ENCODE results near the gene KAZN.

Gene KAZN

GRCh38 chr1:14590411-14591180, 7.9 kb upstream of the KAZN start:
- DNase-seq = no peak

GRCh38 chr1:14591600-14591999, 6.9 kb upstream of the KAZN start:
- DNase-seq = no peak

GRCh38 chr1:14592004-14592631, 6.4 kb upstream of the KAZN start:
- no peak for DNase-seq

GRCh38 chr1:14593302-14593701, 5.2 kb upstream of the KAZN start:
- no peak for DNase-seq

- no peak for DNase-seq
Observed at GRCh38 chr1:14594045-14594444, 4.4 kb upstream of the KAZN start.

GRCh38 chr1:14596591-14596990, 1.9 kb upstream of the KAZN start:
- no peak for DNase-seq

- DNase-seq = no peak
Observed at GRCh38 chr1:14597343-14598006, 1.0 kb upstream of the KAZN start.

GRCh38 chr1:14598007-14598497, 433 bp upstream of the KAZN start:
- DNase-seq = no peak

GRCh38 chr1:14599183-14599791, 802 bp downstream of the KAZN start:
- DNase-seq = no peak

GRCh38 chr1:14599800-14600199, 1.3 kb downstream of the KAZN start:
- no peak for DNase-seq

- no peak for DNase-seq
Observed at GRCh38 chr1:14600405-14601112, 2.1 kb downstream of the KAZN start.

- no peak for DNase-seq
Observed at GRCh38 chr1:14602136-14602535, 3.7 kb downstream of the KAZN start.

GRCh38 chr1:14603645-14604044, 5.2 kb downstream of the KAZN start:
- no peak for DNase-seq

GRCh38 chr1:14604414-14604813, 5.9 kb downstream of the KAZN start:
- DNase-seq = no peak

GRCh38 chr1:14605945-14606344, 7.5 kb downstream of the KAZN start:
- DNase-seq = no peak

GRCh38 chr1:14606632-14607031, 8.1 kb downstream of the KAZN start:
- DNase-seq = no peak

- no peak for DNase-seq
Observed at GRCh38 chr1:14607295-14607694, 8.8 kb downstream of the KAZN start.

- DNase-seq = no peak
Observed at GRCh38 chr1:14608308-14608707, 9.8 kb downstream of the KAZN start.

GRCh38 chr1:14610761-14611160, 12.3 kb downstream of the KAZN start:
- DNase-seq = no peak

- DNase-seq = no peak
Observed at GRCh38 chr1:14611792-14612191, 13.3 kb downstream of the KAZN start.

GRCh38 chr1:14612256-14612655, 13.8 kb downstream of the KAZN start:
- no peak for DNase-seq

GRCh38 chr1:14613926-14614325, 15.4 kb downstream of the KAZN start:
- DNase-seq = no peak

GRCh38 chr1:14614341-14614740, 15.9 kb downstream of the KAZN start:
- no peak for DNase-seq
